Muscle of leg (tissue), 11 donors: ENCODE data around the gene TLR9. TPM values are rescaled to one million over a fixed set of nuclear protein-coding genes. Genes with fewer than 3 reads are reported as not detected.

Experiments
- DNase-seq: peaks from one replicate; pipeline ENCODE4 v3.0.0; 2013
- H3K27ac ChIP-seq: one replicate; pipeline ENCODE4 v1.5.1; 2013; ENCODE audit warnings: mild to moderate bottlenecking, low read length, control low read depth
- H3K27me3 ChIP-seq: one replicate; pipeline ENCODE4 v1.6.1; 2013; ENCODE audit warnings: low read length; ENCODE audit not compliant: control insufficient read depth, insufficient read depth
- H3K36me3 ChIP-seq: one replicate; pipeline ENCODE4 v1.6.1; 2013; ENCODE audit warnings: low read length; ENCODE audit not compliant: control insufficient read depth, insufficient read depth
- H3K4me1 ChIP-seq: one replicate; pipeline ENCODE4 v1.6.1; 2013; ENCODE audit warnings: low read length; ENCODE audit not compliant: control insufficient read depth, insufficient read depth
- H3K4me3 ChIP-seq: one replicate; pipeline ENCODE4 v1.5.1; 2013; ENCODE audit warnings: low read length, control low read depth
- H3K9me3 ChIP-seq: replicated peaks from 2 replicates; pipeline ENCODE4 v1.6.1; 2013; ENCODE audit warnings: low read depth, low read length; ENCODE audit not compliant: control insufficient read depth
- WGBS: methylation state at CpG from one replicate; pipeline ENCODE4 v1.1.5; 2013; ENCODE audit warnings: missing lambda C conversion rate; ENCODE audit not compliant: insufficient coverage; 5-methylcytosine and 5-hydroxymethylcytosine counted together
- polyA plus RNA-seq, 8 donors: library from polyadenylated mRNA; unstranded; fragments of 120-200 nt; gene quantifications; one replicate each; pipeline versions ENCODE4 v1.2.1 to v1.2.3, GENCODE V29; 2013; ENCODE audit warnings: inconsistent platforms in 1 of 8, low replicate concordance in 1 of 8; ENCODE audit not compliant: insufficient read length in 8 of 8, insufficient read depth in 1 of 8
- total RNA-seq: library from RNA; stranded (reverse); fragments of 120-200 nt; gene quantifications from one replicate; pipeline ENCODE4 v1.2.4, GENCODE V29; 2013

Gene TLR9
- total and polyA plus RNA-seq, 9 donors, result 0.09 to 0.21 (median 0.15) TPM; not detected in 1

- no peak overlapping the region for H3K27ac ChIP-seq
- H3K4me3 ChIP-seq, result no peak overlapping the region
- H3K27me3 ChIP-seq, result no peaks in the 10 kb centered on the region
- H3K4me1 ChIP-seq, result peaks cover 31% of the 10 kb centered on the region
- DNase-seq, result no peak
- H3K9me3 ChIP-seq, result no peaks in the 10 kb centered on the region
- peaks cover 65% of the 10 kb centered on the region for H3K36me3 ChIP-seq
- WGBS, result 77% methylated on average over 25 of the region's 28 CpGs
Observed at GRCh38 chr3:52232279-52233107, 7.0 kb upstream of the TLR9 start.

GRCh38 chr3:52231502-52232278, 6.2 kb upstream of the TLR9 start:
- Histone ChIP-seq H3K36me3 (peaks cover 66% of the 10 kb centered on the region), H3K27me3 (no peaks in the 10 kb centered on the region), H3K9me3 (no peaks in the 10 kb centered on the region), H3K4me1 (peaks cover 23% of the 10 kb centered on the region), H3K27ac (no peak overlapping the region), H3K4me3 (no peak overlapping the region)
- 70% methylated on average over 29 of the region's 34 CpGs for WGBS
- DNase-seq, result no peak

GRCh38 chr3:52230889-52231499, 5.5 kb upstream of the TLR9 start:
- H3K4me3 ChIP-seq, result no peak overlapping the region
- 88% methylated on average over 14 of the region's 16 CpGs for WGBS
- H3K9me3 ChIP-seq, result no peaks in the 10 kb centered on the region
- DNase-seq, result no peak
- peaks cover 66% of the 10 kb centered on the region for H3K36me3 ChIP-seq
- no peak overlapping the region for H3K27ac ChIP-seq
- H3K4me1 ChIP-seq, result peaks cover 18% of the 10 kb centered on the region
- no peaks in the 10 kb centered on the region for H3K27me3 ChIP-seq

GRCh38 chr3:52230461-52230860, 5.0 kb upstream of the TLR9 start:
- DNase-seq, result no peak
- H3K27me3 ChIP-seq, result no peaks in the 10 kb centered on the region
- 92% methylated on average over 6 of the region's 6 CpGs for WGBS
- H3K4me1 ChIP-seq, result peaks cover 15% of the 10 kb centered on the region
- no peaks in the 10 kb centered on the region for H3K9me3 ChIP-seq
- no peak overlapping the region for H3K4me3 ChIP-seq
- H3K27ac ChIP-seq, result no peak overlapping the region
- H3K36me3 ChIP-seq, result peaks cover 62% of the 10 kb centered on the region

- H3K4me1 ChIP-seq, result peaks cover 7% of the 10 kb centered on the region
- H3K27me3 ChIP-seq, result no peaks in the 10 kb centered on the region
- no peak overlapping the region for H3K27ac ChIP-seq
- H3K4me3 ChIP-seq, result no peak overlapping the region
- no peak for DNase-seq
- peaks cover 54% of the 10 kb centered on the region for H3K36me3 ChIP-seq
- no peaks in the 10 kb centered on the region for H3K9me3 ChIP-seq
- WGBS, result 100% methylated on average over 6 of the region's 13 CpGs
Observed at GRCh38 chr3:52229656-52230055, 4.2 kb upstream of the TLR9 start.

- H3K27me3 ChIP-seq, result no peaks in the 10 kb centered on the region
- H3K9me3 ChIP-seq, result no peaks in the 10 kb centered on the region
- peaks cover 46% of the 10 kb centered on the region for H3K36me3 ChIP-seq
- DNase-seq, result no peak
- no peaks in the 10 kb centered on the region for H3K4me1 ChIP-seq
- 86% methylated on average over 15 of the region's 21 CpGs for WGBS
- no peak overlapping the region for H3K4me3 ChIP-seq
- no peak overlapping the region for H3K27ac ChIP-seq
Observed at GRCh38 chr3:52228751-52229291, 3.4 kb upstream of the TLR9 start.

- Histone ChIP-seq H3K36me3 (peaks cover 45% of the 10 kb centered on the region), H3K27ac (no peak overlapping the region), H3K4me1 (no peaks in the 10 kb centered on the region), H3K9me3 (no peaks in the 10 kb centered on the region), H3K4me3 (no peak overlapping the region), H3K27me3 (no peaks in the 10 kb centered on the region)
- DNase-seq, result no peak
- WGBS, result 78% methylated on average over 3 of the region's 10 CpGs
Observed at GRCh38 chr3:52228266-52228665, 2.8 kb upstream of the TLR9 start.

GRCh38 chr3:52227766-52228165, 2.3 kb upstream of the TLR9 start:
- Histone ChIP-seq H3K9me3 (no peaks in the 10 kb centered on the region), H3K4me3 (no peak overlapping the region), H3K36me3 (peaks cover 45% of the 10 kb centered on the region), H3K27me3 (no peaks in the 10 kb centered on the region), H3K4me1 (no peaks in the 10 kb centered on the region), H3K27ac (no peak overlapping the region)
- 60% methylated on average over 4 of the region's 7 CpGs for WGBS
- DNase-seq, result no peak

- Histone ChIP-seq H3K4me1 (peaks cover 5% of the 10 kb centered on the region), H3K36me3 (peaks cover 41% of the 10 kb centered on the region), H3K27me3 (no peaks in the 10 kb centered on the region), H3K4me3 (no peak overlapping the region), H3K27ac (no peak overlapping the region), H3K9me3 (no peaks in the 10 kb centered on the region)
- no peak for DNase-seq
- 87% methylated on average over 3 of the region's 4 CpGs for WGBS
Observed at GRCh38 chr3:52227117-52227516, 1.7 kb upstream of the TLR9 start.
